ENCODE results near the gene CCNG2. TPM values are rescaled to one million over a fixed set of nuclear protein-coding genes. Genes with fewer than 3 reads are reported as not detected.
A peak's percentile ranks its signal among the peaks of the same experiment; 100 is the strongest.

The CCNG2 gene
- total and polyA plus RNA-seq, 9 of the 15 experiments (the other 6 are each of a cell fraction or from before 2014, with no cell fraction given) = 0.49 to 6.6 (median 2.9) TPM

- no peak for TF ChIP-seq RBBP5 (IDR thresholded peaks at IDR 0.05; ENCODE audit: borderline replicate concordance, insufficient read depth, low read length, poor library complexity, severe bottlenecking)
- no peak for TF ChIP-seq E2F5 (CRISPR knock-in tag; IDR thresholded peaks at IDR 0.05)
- no peak for TF ChIP-seq ZBTB17 (CRISPR knock-in tag; IDR thresholded peaks at IDR 0.05)
- peak; percentile 17; the same call in 1 of the 2 replicates for TF ChIP-seq NBN (IDR thresholded peaks at IDR 0.05; ENCODE audit: low read depth)
- TF ChIP-seq FIP1L1 (IDR thresholded peaks at IDR 0.05; ENCODE audit: low read depth, low read length, poor library complexity, severe bottlenecking) = no peak
- TF ChIP-seq RREB1 (CRISPR knock-in tag; IDR thresholded peaks at IDR 0.05) = no peak
- TF ChIP-seq MEIS2 (IDR thresholded peaks at IDR 0.05; ENCODE audit: partially characterized antibody) = peak; percentile 56
- TF ChIP-seq ZSCAN32 (CRISPR knock-in tag; IDR thresholded peaks at IDR 0.05) = no peak
- TF ChIP-seq NFYB (IDR thresholded peaks at IDR 0.05; ENCODE audit: extremely low read depth, insufficient read length) = no peak
- TF ChIP-seq NR2C1 (IDR thresholded peaks at IDR 0.05) = no peak
- no peak for TF ChIP-seq NR2C1 (tag; IDR thresholded peaks at IDR 0.05)
- no peak for TF ChIP-seq ZNF695 (CRISPR knock-in tag; IDR thresholded peaks at IDR 0.05)
- no peak for TF ChIP-seq SMC3 (conservative IDR thresholded peaks at IDR 0.05; ENCODE audit: insufficient read depth, low read depth, low read length)
- no peak for TF ChIP-seq ZNF277 (CRISPR knock-in tag; IDR thresholded peaks at IDR 0.05; ENCODE audit: borderline replicate concordance)
- TF ChIP-seq CEBPB (tag; IDR thresholded peaks at IDR 0.05) = peak; percentile 81
- no peak for TF ChIP-seq WHSC1 (IDR thresholded peaks at IDR 0.05; ENCODE audit: low read length)
- no peak for TF ChIP-seq VEZF1 (CRISPR knock-in tag; IDR thresholded peaks at IDR 0.05)
- peak; percentile 36; the same call in 1 of the 2 replicates for TF ChIP-seq CBFA2T2 (conservative IDR thresholded peaks at IDR 0.05)
These were observed 10.6 kb upstream of the CCNG2 start (continued) for GRCh38 chr4:77146186-77147078.
